Measurements from ENCODE around the gene FGFR2.

Gene FGFR2

DNA sequence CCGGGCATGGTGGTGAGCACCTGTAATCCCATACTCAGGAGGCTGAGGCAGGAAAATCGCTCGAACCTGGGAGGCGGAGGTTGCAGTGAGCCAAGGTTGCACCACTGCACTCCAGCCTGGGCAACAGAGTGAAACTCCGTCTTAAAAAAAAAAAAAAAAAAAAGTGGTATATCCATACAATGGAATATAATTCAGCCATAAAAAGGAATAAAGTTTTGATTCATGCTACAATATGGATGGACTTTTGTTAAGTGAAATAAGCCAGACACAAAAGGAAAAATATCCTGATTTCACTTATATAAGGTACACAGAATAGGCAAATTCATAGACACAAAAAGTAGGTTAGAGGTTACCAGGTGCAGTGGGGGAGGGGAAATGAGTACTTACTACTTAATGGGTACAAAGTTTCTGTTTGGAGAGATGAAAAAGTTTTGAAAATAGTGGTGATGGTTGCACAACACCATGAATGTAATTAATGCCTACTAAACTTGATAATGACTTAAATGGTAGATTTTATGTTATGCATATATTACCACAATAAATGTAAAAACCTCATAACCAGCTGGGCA, 53.9 kb downstream of the FGFR2 start:
- H3K9ac ChIP-seq (ENCODE audit: low read length) = no peak overlapping the region
- peaks cover 14% of the 10 kb centered on the region for H3K36me3 ChIP-seq (ENCODE audit: insufficient read depth, low read length)
- no peak overlapping the region for H3K4me3 ChIP-seq (ENCODE audit: low read depth in 1 of 2, low read length in 2 of 2)
- H3K4me1 ChIP-seq (ENCODE audit: insufficient read depth, low read length) = peaks cover 21% of the 10 kb centered on the region
- no peaks in the 10 kb centered on the region for H3K27me3 ChIP-seq (ENCODE audit: control insufficient read depth in 1 of 2, insufficient read depth in 2 of 2, low read length in 2 of 2)
- H3K9me3 ChIP-seq (ENCODE audit: low read length) = no peaks in the 10 kb centered on the region
- H3K27ac ChIP-seq (ENCODE audit: low read depth, low read length) = no peak overlapping the region

DNA sequence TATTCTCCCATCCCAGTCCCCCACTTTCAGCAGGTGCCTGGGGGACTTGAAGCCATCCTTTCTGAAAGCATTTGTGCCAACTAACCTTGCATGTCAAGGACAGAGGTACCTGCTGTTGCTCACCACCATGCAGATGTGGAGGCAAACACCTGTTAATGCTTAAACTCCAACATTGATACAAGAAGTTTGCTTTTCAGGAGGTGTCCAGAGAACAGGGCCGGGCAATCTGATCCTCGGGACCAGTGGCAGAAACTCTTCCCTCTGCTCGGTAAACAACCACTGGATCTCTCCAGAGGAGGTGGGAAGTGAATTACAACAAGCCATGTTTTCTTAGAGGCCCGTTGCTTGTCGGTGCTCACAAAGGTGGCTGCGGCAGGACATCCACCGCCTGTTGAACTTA, 54.7 kb downstream of the FGFR2 start:
- H3K27ac ChIP-seq (ENCODE audit: low read depth, low read length) = no peak overlapping the region
- H3K4me1 ChIP-seq (ENCODE audit: insufficient read depth, low read length) = peaks cover 21% of the 10 kb centered on the region
- H3K4me3 ChIP-seq (ENCODE audit: low read depth in 1 of 2, low read length in 2 of 2) = no peak overlapping the region
- H3K9ac ChIP-seq (ENCODE audit: low read length) = no peak overlapping the region
- H3K27me3 ChIP-seq (ENCODE audit: control insufficient read depth in 1 of 2, insufficient read depth in 2 of 2, low read length in 2 of 2) = no peaks in the 10 kb centered on the region
- H3K9me3 ChIP-seq (ENCODE audit: low read length) = no peaks in the 10 kb centered on the region
- peaks cover 12% of the 10 kb centered on the region for H3K36me3 ChIP-seq (ENCODE audit: insufficient read depth, low read length)

DNA sequence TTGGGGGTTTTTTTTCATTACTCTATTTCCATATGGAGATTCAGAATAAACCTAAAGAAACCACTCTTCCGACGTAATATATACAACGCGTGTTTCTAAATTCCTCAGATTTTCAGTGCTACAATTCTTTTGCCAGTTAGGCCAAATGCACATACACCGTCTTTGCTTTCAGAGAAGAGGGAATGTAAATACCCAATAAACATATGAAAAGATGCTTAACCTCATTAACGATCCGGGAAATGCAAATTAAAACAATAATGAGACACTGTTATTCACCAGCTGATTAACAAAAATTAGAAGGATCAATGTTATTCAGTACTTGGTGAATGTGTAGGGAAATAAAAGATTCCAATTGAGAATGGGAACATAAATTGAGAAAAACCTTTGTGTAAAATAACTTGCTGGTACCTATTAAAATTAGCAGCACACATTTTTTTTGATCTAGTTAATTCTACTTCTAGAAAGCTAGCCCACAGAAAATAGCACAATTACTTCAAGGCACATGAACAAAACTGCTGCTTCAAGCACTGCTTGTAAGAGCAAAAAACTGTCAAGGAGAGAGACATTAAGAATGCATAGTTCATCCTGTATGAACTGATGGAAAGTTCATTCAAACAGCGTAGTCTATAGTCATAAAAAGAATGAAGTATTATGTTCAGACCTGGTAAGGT, 56.7 kb downstream of the FGFR2 start:
- H3K4me3 ChIP-seq (ENCODE audit: low read depth in 1 of 2, low read length in 2 of 2) = no peak overlapping the region
- H3K4me1 ChIP-seq (ENCODE audit: insufficient read depth, low read length) = peaks cover 24% of the 10 kb centered on the region
- peaks cover 15% of the 10 kb centered on the region for H3K36me3 ChIP-seq (ENCODE audit: insufficient read depth, low read length)
- no peaks in the 10 kb centered on the region for H3K27me3 ChIP-seq (ENCODE audit: control insufficient read depth in 1 of 2, insufficient read depth in 2 of 2, low read length in 2 of 2)
- no peaks in the 10 kb centered on the region for H3K9me3 ChIP-seq (ENCODE audit: low read length)
- no peak overlapping the region for H3K27ac ChIP-seq (ENCODE audit: low read depth, low read length)
- H3K9ac ChIP-seq (ENCODE audit: low read length) = no peak overlapping the region

DNA sequence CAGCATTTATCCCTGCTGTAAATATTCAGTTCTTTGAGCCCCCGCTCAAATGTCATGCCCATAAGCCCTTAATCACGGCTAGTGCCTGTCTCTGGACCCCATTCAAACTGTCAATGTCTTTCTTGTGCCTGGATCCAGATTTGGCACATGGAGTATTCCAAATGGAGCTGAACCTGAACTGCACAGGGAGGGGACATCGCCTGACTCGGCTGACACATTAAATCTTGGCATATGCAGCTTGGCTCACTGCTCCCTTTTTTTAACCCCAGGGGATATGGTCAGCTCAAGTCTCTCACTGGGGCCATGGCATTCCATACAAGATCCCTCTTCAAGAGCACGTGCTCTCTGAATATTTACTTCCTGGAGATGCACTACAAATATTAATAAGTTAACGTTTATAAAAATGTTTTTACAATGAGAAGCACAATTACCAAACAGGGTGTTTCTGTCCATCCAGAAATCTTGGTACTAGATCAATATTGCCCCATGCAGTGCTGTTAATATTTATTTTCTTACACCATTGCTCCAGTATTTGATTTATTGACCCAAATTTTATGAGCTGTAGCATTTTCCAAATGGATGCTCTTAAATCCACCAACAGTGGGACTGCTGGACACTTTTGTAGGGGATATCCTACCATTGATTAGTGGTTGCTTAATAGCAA, 57.4 kb downstream of the FGFR2 start:
- Histone ChIP-seq H3K4me3 (ENCODE audit: low read depth in 1 of 2, low read length in 2 of 2) (no peak overlapping the region), H3K27ac (ENCODE audit: low read depth, low read length) (no peak overlapping the region), H3K9ac (ENCODE audit: low read length) (no peak overlapping the region), H3K9me3 (ENCODE audit: low read length) (no peaks in the 10 kb centered on the region), H3K27me3 (ENCODE audit: control insufficient read depth in 1 of 2, insufficient read depth in 2 of 2, low read length in 2 of 2) (no peaks in the 10 kb centered on the region), H3K4me1 (ENCODE audit: insufficient read depth, low read length) (peaks cover 28% of the 10 kb centered on the region), H3K36me3 (ENCODE audit: insufficient read depth, low read length) (peaks cover 15% of the 10 kb centered on the region)

DNA sequence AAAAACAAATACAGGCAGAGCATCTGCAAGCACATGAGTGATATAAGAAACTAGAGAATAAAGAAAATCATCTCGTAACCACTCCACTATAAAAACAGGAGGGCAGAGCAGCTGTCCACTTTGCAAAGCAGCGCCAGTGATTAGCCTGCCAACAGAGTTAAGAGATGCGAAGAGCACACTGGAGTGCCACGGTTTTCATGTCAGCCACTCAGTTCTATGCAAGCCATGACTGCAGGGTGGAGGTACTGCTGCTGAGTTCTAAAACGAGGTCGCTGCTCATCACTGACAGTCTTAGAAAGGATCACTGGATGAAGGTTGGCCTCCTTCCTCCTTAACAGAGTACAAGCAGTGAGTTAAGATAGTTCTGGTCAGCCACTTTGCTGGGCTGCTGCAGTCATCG, 58.5 kb downstream of the FGFR2 start:
- H3K27ac ChIP-seq (ENCODE audit: low read depth, low read length) = no peak overlapping the region
- H3K4me3 ChIP-seq (ENCODE audit: low read depth in 1 of 2, low read length in 2 of 2) = no peak overlapping the region
- no peak overlapping the region for H3K9ac ChIP-seq (ENCODE audit: low read length)
- peaks cover 28% of the 10 kb centered on the region for H3K4me1 ChIP-seq (ENCODE audit: insufficient read depth, low read length)
- H3K36me3 ChIP-seq (ENCODE audit: insufficient read depth, low read length) = peaks cover 10% of the 10 kb centered on the region
- no peaks in the 10 kb centered on the region for H3K27me3 ChIP-seq (ENCODE audit: control insufficient read depth in 1 of 2, insufficient read depth in 2 of 2, low read length in 2 of 2)
- no peaks in the 10 kb centered on the region for H3K9me3 ChIP-seq (ENCODE audit: low read length)

DNA sequence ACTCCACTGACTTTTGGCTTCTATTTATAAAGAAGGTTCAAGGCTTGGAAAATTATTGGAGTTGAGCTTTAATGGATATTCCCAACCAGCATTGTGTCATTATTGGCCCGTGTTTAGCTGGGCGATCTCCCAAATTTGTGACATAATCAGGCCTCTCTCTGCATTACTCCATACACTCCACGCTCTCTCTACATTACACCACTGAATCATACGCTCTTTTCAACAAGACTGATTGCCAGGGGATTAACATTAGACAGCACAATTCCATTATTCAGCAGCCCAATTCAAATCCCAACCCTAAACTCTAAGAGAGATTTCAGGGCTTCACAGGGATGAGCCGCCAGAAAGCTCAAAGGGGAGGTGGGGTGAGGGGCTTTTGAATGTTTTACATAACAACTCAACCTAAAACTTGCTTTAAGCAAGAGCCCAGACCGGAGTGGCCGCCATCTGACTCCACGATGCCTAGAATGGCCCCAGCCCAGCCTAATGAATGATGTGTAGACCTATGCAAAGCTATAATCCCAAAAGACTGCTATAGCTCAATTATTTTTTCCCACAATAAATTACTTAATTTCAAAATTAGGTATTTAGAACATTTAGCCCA, 61.8 kb downstream of the FGFR2 start:
- H3K27ac ChIP-seq (ENCODE audit: low read depth, low read length) = no peak overlapping the region
- H3K36me3 ChIP-seq (ENCODE audit: insufficient read depth, low read length) = peaks cover 8% of the 10 kb centered on the region
- peaks cover 28% of the 10 kb centered on the region for H3K4me1 ChIP-seq (ENCODE audit: insufficient read depth, low read length)
- no peak overlapping the region for H3K9ac ChIP-seq (ENCODE audit: low read length)
- no peaks in the 10 kb centered on the region for H3K9me3 ChIP-seq (ENCODE audit: low read length)
- no peaks in the 10 kb centered on the region for H3K27me3 ChIP-seq (ENCODE audit: control insufficient read depth in 1 of 2, insufficient read depth in 2 of 2, low read length in 2 of 2)
- H3K4me3 ChIP-seq (ENCODE audit: low read depth in 1 of 2, low read length in 2 of 2) = no peak overlapping the region

DNA sequence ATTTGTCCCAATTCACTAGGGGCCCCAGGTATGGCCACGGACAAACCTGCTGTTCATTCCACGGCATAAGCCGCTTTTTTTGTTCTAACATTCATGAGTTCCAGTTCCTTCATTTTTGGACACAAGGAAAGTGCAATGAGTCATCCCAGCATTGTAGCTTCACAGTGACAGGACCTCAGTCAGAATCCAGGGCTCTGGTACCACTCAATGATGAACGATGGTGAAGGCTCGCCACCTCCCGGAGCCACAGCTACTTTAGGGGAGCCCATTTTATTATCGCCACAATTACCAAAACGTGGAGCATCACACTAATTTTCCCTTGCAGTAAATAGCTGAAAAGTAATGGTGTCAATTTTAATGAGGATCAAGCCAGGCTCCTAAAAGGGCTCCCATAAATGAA, 62.9 kb downstream of the FGFR2 start:
- no peaks in the 10 kb centered on the region for H3K9me3 ChIP-seq (ENCODE audit: low read length)
- no peak overlapping the region for H3K4me3 ChIP-seq (ENCODE audit: low read depth in 1 of 2, low read length in 2 of 2)
- no peak overlapping the region for H3K27ac ChIP-seq (ENCODE audit: low read depth, low read length)
- H3K9ac ChIP-seq (ENCODE audit: low read length) = no peak overlapping the region
- H3K4me1 ChIP-seq (ENCODE audit: insufficient read depth, low read length) = peaks cover 20% of the 10 kb centered on the region
- H3K27me3 ChIP-seq (ENCODE audit: control insufficient read depth in 1 of 2, insufficient read depth in 2 of 2, low read length in 2 of 2) = no peaks in the 10 kb centered on the region
- H3K36me3 ChIP-seq (ENCODE audit: insufficient read depth, low read length) = peaks cover 8% of the 10 kb centered on the region

DNA sequence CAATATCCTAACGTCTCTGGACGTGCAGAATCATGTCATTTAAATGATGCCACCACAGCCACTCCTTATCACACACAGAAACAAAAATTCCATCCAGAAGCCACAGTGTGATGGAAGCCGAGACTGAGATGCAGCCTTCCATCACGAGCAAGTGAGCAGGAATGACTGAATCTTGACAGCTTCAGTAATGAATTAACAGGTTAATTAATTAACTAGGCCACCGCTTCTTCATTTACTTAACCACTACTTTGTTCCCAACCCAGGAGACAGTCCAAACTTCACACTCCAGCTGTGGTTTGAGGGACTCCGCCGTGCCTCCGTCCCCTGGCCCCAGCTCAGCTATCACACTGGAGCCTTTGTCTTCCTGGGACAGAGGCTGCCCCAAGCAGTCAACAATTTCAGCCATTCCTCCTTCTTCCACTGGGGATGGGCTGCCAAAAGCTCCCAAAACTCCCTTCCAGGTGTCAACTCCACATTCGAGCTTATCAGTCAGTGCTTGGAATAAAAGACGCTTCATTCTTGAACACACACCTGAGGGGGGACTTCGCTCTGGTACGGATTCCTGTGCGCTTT, 65.9 kb downstream of the FGFR2 start:
- Histone ChIP-seq H3K36me3 (ENCODE audit: insufficient read depth, low read length) (peaks cover 1% of the 10 kb centered on the region), H3K9ac (ENCODE audit: low read length) (no peak overlapping the region), H3K9me3 (ENCODE audit: low read length) (no peaks in the 10 kb centered on the region), H3K4me1 (ENCODE audit: insufficient read depth, low read length) (peaks cover 33% of the 10 kb centered on the region), H3K4me3 (ENCODE audit: low read depth in 1 of 2, low read length in 2 of 2) (no peak overlapping the region), H3K27me3 (ENCODE audit: control insufficient read depth in 1 of 2, insufficient read depth in 2 of 2, low read length in 2 of 2) (no peaks in the 10 kb centered on the region), H3K27ac (ENCODE audit: low read depth, low read length) (no peak overlapping the region)

DNA sequence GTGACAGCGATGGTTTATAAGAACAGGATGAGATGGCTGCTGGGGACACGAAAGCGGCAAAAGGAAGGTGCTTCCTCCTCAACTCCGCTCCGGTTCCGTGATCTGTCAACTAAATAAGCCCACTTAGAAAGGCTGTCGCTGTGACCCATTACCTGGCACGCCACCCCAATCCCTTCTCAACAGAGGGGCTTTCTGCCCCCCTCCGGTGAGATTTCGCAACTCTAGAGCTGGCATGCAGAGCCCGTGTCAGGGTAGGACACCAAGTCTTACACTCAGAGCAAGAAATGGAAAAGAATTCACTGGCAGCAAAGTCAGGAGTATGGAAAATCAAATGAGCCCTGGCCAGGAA, 66.4 kb downstream of the FGFR2 start:
- H3K9me3 ChIP-seq (ENCODE audit: low read length) = no peaks in the 10 kb centered on the region
- no peaks in the 10 kb centered on the region for H3K27me3 ChIP-seq (ENCODE audit: control insufficient read depth in 1 of 2, insufficient read depth in 2 of 2, low read length in 2 of 2)
- no peaks in the 10 kb centered on the region for H3K36me3 ChIP-seq (ENCODE audit: insufficient read depth, low read length)
- no peak overlapping the region for H3K9ac ChIP-seq (ENCODE audit: low read length)
- H3K4me3 ChIP-seq (ENCODE audit: low read depth in 1 of 2, low read length in 2 of 2) = no peak overlapping the region
- H3K4me1 ChIP-seq (ENCODE audit: insufficient read depth, low read length) = peaks cover 38% of the 10 kb centered on the region
- H3K27ac ChIP-seq (ENCODE audit: low read depth, low read length) = no peak overlapping the region

DNA sequence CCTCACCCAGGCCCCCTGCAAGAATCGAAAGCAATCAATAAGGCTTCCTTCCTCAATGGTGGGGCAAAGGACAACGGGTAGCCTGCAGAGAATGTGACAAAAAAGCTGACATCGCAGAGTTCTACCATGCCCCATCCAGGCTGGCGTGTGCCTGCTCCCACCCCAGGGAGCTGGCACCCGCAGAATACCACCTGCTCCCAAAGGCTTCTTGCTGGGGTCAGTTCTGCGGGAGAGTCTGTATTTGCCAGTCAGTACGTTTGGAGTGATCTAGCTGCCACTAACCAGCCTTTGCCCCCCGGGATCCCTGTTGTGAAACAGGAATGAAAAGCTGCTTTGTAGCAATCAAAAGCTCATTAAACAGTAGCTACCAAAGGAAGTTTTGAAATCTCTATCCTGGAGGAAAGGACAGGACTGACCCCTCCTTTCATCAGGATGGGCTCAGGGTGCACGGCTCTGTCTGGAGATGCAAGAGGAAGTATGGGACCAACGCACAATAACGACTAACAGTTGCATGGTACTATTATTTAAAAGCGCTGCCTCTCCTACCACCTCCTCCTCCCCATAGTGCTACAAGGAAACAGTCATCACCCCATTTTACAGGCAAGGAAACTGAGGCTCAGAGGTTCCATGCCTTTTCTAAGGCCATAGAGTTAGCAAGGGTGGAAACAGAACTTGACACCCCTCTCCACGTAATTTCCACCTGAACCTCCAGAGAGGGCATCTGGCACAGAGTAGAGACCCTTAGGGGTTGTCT, 67.0 kb downstream of the FGFR2 start:
- H3K9ac ChIP-seq (ENCODE audit: low read length) = no peak overlapping the region
- H3K27ac ChIP-seq (ENCODE audit: low read depth, low read length) = no peak overlapping the region
- H3K9me3 ChIP-seq (ENCODE audit: low read length) = no peaks in the 10 kb centered on the region
- peaks cover 37% of the 10 kb centered on the region for H3K4me1 ChIP-seq (ENCODE audit: insufficient read depth, low read length)
- no peaks in the 10 kb centered on the region for H3K36me3 ChIP-seq (ENCODE audit: insufficient read depth, low read length)
- H3K4me3 ChIP-seq (ENCODE audit: low read depth in 1 of 2, low read length in 2 of 2) = no peak overlapping the region
- no peaks in the 10 kb centered on the region for H3K27me3 ChIP-seq (ENCODE audit: control insufficient read depth in 1 of 2, insufficient read depth in 2 of 2, low read length in 2 of 2)

DNA sequence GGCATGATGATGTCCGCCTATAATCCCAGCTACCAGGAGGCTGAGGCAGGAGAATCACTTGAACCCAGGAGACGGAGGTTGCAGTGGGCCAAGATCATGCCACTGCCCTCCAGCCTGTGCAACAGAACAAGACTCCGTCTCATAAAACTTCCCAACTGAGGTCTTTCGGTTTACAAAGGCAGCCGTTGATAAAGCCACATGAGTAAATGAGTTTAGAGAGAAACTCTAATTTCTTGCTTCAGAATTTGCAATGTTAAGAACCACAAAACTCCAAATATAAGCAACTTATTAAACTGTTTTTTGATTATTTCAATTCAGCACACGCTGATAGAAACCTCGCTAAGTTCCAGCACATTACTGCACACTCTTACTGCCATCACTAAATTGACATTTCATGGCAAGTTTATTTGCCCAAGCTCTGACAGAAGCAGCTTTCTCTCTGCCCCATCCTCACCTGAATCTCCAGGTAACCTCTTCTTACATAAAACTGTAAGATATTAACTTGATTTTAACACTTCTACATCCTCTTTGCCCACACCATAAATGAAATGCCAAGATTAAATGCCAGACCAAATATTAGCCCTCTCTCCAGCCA, 67.7 kb downstream of the FGFR2 start:
- no peaks in the 10 kb centered on the region for H3K36me3 ChIP-seq (ENCODE audit: insufficient read depth, low read length)
- H3K9ac ChIP-seq (ENCODE audit: low read length) = no peak overlapping the region
- no peaks in the 10 kb centered on the region for H3K9me3 ChIP-seq (ENCODE audit: low read length)
- H3K4me3 ChIP-seq (ENCODE audit: low read depth in 1 of 2, low read length in 2 of 2) = no peak overlapping the region
- no peak overlapping the region for H3K27ac ChIP-seq (ENCODE audit: low read depth, low read length)
- no peaks in the 10 kb centered on the region for H3K27me3 ChIP-seq (ENCODE audit: control insufficient read depth in 1 of 2, insufficient read depth in 2 of 2, low read length in 2 of 2)
- peaks cover 43% of the 10 kb centered on the region for H3K4me1 ChIP-seq (ENCODE audit: insufficient read depth, low read length)

Data from muscle layer of colon (tissue), 2 donors.